Esophagus (tissue), 2 donors: ENCODE measurements around the gene GATB. TPM values are rescaled to one million over a fixed set of nuclear protein-coding genes. Genes with fewer than 3 reads are reported as not detected.

Experiments used
- H3K27ac ChIP-seq, 2 donors: one replicate each; pipeline ENCODE4 v1.5.1; 2013; ENCODE audit warnings: low read depth in 2 of 2, mild to moderate bottlenecking in 2 of 2, inconsistent platforms in 1 of 2, low read length in 1 of 2, moderate library complexity in 1 of 2
- H3K27me3 ChIP-seq, 2 donors: one replicate each; pipeline ENCODE4 v1.6.1; 2013; ENCODE audit warnings: low read length in 2 of 2, control low read depth in 1 of 2, mild to moderate bottlenecking in 1 of 2; ENCODE audit not compliant: insufficient read depth in 2 of 2, control insufficient read depth in 1 of 2
- H3K36me3 ChIP-seq, 2 donors: one replicate each; pipeline ENCODE4 v1.6.1; 2013; ENCODE audit warnings: low read length in 1 of 2; ENCODE audit not compliant: control insufficient read depth in 2 of 2, insufficient read depth in 2 of 2
- H3K4me1 ChIP-seq, 2 donors: one replicate each; pipeline ENCODE4 v1.6.1; 2013; ENCODE audit warnings: low read length in 1 of 2; ENCODE audit not compliant: control insufficient read depth in 2 of 2, insufficient read depth in 2 of 2
- H3K4me3 ChIP-seq, 2 donors: one replicate each; pipeline ENCODE4 v1.5.1; 2013; ENCODE audit warnings: low read length in 2 of 2, mild to moderate bottlenecking in 2 of 2, low read depth in 1 of 2, moderate library complexity in 1 of 2
- H3K9me3 ChIP-seq, 2 donors: one replicate each; pipeline ENCODE4 v1.6.1; 2013; ENCODE audit warnings: mild to moderate bottlenecking in 2 of 2, low read depth in 1 of 2, low read length in 1 of 2, moderate library complexity in 1 of 2; ENCODE audit not compliant: control insufficient read depth in 2 of 2, insufficient read depth in 1 of 2
- WGBS, 2 donors: extraction: QIAGEN DNeasy Blood & Tissue Kit; methylation state at CpG; one replicate each; pipeline ENCODE4 v1.1.7; 2013; 5-methylcytosine and 5-hydroxymethylcytosine counted together
- polyA plus RNA-seq, 2 donors: library from polyadenylated mRNA; stranded (reverse); fragments of 200-250 nt; gene quantifications; one replicate each; pipeline ENCODE4 v1.2.3, GENCODE V29; 2013
- donor health status: healthy with polysubstance abuse.
- donor health status: Bipolar disorder and iron deficiency.

GATB gene
- polyA plus RNA-seq, 2 donors = 18.9 to 29.4 TPM

DNA sequence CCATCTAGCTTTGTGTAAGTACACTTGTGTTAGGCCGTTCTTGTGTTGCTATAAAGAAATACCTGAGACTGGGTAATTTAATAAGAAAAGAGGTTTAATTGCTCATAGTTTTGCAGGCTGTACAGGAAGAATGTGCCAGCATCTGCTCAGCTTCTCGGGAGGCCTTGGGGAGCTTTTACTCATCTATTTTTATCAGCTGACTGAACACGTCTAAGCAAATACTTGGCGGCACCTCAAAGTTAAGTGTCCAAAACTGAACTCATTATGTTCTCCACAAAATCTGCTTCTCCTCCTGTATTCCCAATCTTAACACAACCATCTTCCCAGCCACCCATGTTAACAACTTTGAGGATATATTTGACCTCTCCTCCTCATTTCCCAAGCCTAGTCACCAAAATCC is 42.4 kb upstream of the GATB start:
- Histone ChIP-seq H3K9me3 (no peaks in the 10 kb centered on the region), H3K36me3 (peaks cover 0 to 3% of the 10 kb centered on the region in 2 donors), H3K4me3 (no peak overlapping the region), H3K27ac (no peak overlapping the region), H3K4me1 (no peaks in the 10 kb centered on the region), H3K27me3 (no peaks in the 10 kb centered on the region)
- WGBS, 2 donors = 64% methylated on average over 4 of the region's 4 CpGs

DNA sequence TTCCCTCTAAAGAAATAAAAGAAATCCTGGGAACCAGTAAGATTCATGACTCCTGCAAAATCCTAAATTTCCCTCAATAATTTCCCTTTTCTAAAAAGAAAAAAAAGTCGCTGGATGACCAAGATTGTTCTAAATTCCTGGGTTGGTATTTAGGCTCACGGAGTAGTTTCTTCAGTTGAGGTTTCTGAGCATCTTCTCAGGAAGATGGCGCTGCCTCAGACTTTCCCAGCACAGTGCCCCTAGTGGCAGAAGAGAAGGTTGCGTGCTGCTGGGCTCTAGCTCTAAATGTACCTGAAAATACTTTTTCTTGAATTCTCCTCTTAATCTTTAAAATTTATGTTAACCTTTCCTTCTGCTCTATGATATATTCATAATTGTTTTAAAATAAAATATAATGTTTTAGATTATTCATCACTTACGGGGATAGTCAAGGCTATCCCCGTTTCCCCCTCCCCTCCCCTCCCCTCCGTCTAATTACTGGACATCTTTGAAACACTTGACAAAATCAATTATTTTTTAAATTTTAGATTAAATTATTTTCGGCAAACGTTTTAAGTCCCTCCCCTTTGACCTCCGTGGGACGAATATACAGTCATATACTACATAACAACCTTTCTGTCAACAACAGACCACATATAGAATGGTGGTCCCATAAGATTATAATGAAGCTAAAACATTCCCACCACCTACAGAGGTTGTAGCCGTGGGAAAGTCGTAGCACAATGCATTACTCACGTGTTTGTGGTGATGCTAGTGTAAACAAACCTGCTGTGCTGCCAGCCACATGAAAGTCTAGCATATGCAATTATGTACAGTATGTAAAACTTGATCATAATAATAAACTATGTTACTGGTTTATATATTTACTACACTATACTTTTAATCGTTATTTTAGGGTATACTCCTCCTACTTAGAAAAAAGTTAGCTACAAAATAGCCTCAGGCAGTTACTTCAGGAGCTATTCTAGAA is 41.0 kb upstream of the GATB start:
- 66 to 72% methylated on average over 15 of the region's 15 CpGs for WGBS, 2 donors
- no peaks in the 10 kb centered on the region for H3K4me1 ChIP-seq
- H3K9me3 ChIP-seq = no peaks in the 10 kb centered on the region

DNA sequence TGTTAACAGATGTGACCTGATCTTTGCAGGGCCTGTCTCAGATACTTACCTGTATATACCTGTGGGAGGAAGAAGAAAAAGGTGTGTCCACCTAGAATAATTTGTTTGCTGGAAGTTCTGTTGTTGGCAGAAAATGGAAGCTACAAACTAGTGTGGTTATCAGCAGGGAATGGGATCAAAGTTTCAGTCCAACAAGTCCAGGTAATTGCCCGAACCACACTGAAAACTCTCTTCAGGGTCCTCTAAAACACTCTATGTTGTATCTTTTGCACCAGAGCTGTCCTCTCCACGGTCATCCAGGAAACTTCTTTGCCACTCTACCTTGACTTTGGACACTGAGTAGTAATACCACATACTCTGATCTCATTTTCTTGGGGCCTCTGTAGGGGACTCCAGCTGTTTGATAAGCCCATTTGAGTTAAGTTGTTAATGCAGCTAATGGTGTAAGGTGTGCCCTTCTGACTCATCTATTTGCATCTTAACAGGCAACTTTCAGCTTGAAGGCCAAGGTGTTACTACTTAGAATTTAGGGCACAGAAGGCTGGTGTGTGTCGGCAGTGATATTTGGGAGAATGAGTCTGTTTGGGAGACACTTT is 38.7 kb upstream of the GATB start:
- Histone ChIP-seq H3K4me1 (no peaks in the 10 kb centered on the region), H3K9me3 (no peaks in the 10 kb centered on the region), H3K27ac (no peak overlapping the region), H3K27me3 (no peaks in the 10 kb centered on the region), H3K36me3 (peaks cover 0 to 3% of the 10 kb centered on the region in 2 donors), H3K4me3 (no peak overlapping the region)
- 64 to 74% methylated on average over 3 of the region's 3 CpGs for WGBS, 2 donors

More for the DNA sequence above, 41.0 kb upstream of the GATB start:
- Histone ChIP-seq H3K27ac (no peak overlapping the region), H3K36me3 (peaks cover 0 to 3% of the 10 kb centered on the region in 2 donors), H3K27me3 (no peaks in the 10 kb centered on the region), H3K4me3 (no peak overlapping the region)

DNA sequence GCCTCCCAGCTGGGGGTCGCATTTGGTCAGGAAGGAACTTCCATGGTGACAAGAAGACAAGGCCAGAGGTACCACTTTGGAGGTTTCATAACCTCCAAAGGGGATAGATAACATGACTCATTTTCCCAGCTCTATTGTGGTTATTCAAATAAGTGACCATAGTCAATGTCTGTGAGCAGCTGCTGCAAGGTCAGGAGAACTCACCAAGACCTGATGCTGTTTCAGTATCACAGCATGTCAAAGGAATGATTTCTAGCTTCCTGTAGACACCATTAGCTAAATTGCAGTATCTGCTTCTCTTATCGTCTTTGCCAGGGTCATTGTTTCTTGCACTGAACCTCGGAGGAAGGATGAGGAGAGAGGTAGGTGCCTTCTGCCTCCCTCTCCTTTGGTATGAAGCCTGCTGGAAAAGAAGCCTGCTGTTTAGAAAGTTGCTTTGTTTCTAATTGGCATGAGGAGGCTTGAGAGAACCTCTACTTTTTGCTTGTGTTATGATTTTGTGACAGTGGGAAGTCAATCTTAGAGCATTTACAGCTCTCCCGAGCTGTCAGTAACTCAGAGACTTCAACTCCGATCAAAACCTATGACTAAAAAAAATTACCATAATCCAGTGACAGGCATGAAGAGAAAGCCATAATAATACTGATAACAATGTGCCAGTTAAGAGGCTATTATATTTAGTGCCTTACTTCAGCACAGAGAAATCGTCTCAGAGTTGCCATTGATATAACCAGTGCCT is 38.0 kb upstream of the GATB start:
- WGBS, 2 donors = 70 to 81% methylated on average over 6 of the region's 6 CpGs

DNA sequence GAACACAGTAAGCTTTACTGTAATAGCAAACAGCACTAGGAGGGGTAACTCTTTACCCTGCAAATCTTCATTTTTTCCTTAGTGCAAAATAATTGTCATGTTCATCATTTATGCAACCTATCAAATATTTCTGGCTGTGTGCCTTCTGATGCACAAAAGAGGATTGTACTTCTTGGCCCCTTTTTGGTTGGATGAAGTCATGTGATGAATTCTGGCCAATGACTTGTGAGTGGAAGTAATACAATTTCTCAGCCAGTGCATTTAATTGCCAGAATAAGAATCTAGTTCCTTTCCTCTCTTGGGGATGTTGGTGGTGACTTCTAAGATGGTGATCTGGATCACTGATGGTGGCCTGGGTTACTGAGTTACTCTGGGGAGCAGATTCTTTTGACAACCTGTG is 37.0 kb upstream of the GATB start:
- Histone ChIP-seq H3K36me3 (peaks cover 0 to 3% of the 10 kb centered on the region in 2 donors), H3K27ac (no peak overlapping the region), H3K4me1 (no peaks in the 10 kb centered on the region), H3K4me3 (no peak overlapping the region), H3K9me3 (no peaks in the 10 kb centered on the region), H3K27me3 (no peaks in the 10 kb centered on the region)

More for the DNA sequence above, 38.0 kb upstream of the GATB start:
- H3K4me1 ChIP-seq = no peaks in the 10 kb centered on the region
- H3K9me3 ChIP-seq = no peaks in the 10 kb centered on the region
- no peak overlapping the region for H3K27ac ChIP-seq
- no peak overlapping the region for H3K4me3 ChIP-seq
- peaks cover 0 to 3% of the 10 kb centered on the region in 2 donors for H3K36me3 ChIP-seq
- H3K27me3 ChIP-seq = no peaks in the 10 kb centered on the region

DNA sequence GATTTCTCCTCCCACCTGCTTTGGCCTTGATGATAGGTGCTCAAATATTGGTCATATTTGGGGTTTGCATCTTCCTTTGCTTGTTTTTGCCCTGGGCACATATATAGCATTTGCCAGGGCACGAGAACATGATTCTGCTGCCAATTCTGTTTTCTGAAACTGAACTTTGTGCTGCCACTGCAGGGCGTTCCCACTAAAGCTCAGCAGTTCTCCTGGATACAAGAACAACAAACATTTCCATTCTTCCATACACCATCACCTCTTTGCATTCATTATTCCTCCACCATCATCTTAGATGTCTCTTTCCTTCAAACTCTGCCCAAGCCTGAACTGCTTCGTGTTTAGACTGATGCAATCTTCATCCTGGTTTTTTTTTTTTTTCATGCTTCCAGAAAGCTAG is 36.3 kb upstream of the GATB start:
- H3K27me3 ChIP-seq = no peaks in the 10 kb centered on the region
- H3K9me3 ChIP-seq = no peaks in the 10 kb centered on the region
- H3K4me1 ChIP-seq = no peaks in the 10 kb centered on the region
- peaks cover 0 to 3% of the 10 kb centered on the region in 2 donors for H3K36me3 ChIP-seq
- 26 to 29% methylated on average over 3 of the region's 3 CpGs for WGBS, 2 donors
- H3K4me3 ChIP-seq = no peak overlapping the region
- no peak overlapping the region for H3K27ac ChIP-seq

DNA sequence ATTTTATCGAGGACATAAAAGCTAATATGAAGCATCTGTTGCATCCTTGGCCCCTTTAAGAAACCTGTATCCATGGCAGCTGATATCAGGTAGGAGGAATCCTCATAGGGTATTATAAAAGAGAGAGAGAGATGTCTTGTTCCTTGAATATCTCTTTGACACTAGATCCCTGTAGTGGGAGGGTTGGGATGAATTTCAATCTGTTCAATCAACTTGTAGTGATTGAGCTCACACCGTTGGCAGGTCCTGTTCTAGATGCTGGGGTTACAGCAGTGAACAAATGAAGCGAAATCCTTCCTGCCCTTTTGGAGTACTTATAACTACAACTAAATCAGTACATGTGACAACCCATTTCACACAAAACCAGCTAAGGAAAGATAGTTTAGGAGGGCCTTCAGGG is 35.3 kb upstream of the GATB start:
- H3K27ac ChIP-seq = no peak overlapping the region

DNA sequence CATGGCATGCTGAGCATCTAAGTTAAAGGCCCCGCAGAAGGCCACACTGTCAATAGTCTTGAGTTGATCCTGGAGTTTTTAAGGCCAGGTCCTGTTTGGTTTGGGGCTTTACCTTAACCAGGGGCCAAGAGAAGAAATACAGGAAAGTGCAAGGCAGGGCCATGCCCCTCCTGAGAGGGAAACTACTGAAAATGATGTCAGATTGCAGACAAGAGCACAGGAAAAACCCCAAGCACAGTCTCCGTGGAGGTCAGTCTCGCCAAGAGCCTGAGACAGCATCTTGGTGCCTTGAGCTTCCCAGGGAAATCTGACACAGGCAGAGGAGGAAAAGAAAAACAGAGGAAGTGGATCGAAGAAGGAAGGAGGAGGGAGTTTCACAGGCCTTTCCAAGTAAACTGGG is 32.2 kb upstream of the GATB start:
- Histone ChIP-seq H3K27ac (no peak overlapping the region), H3K36me3 (no peaks in the 10 kb centered on the region), H3K27me3 (no peaks in the 10 kb centered on the region), H3K9me3 (no peaks in the 10 kb centered on the region), H3K4me3 (no peak overlapping the region), H3K4me1 (no peaks in the 10 kb centered on the region)
- WGBS, 2 donors = 74 to 81% methylated on average over 4 of the region's 4 CpGs

More for the DNA sequence above, 35.3 kb upstream of the GATB start:
- Histone ChIP-seq H3K36me3 (no peaks in the 10 kb centered on the region), H3K9me3 (no peaks in the 10 kb centered on the region), H3K27me3 (no peaks in the 10 kb centered on the region), H3K4me1 (no peaks in the 10 kb centered on the region), H3K4me3 (no peak overlapping the region)
- WGBS, 2 donors = 88 to 90% methylated on average over 3 of the region's 3 CpGs

DNA sequence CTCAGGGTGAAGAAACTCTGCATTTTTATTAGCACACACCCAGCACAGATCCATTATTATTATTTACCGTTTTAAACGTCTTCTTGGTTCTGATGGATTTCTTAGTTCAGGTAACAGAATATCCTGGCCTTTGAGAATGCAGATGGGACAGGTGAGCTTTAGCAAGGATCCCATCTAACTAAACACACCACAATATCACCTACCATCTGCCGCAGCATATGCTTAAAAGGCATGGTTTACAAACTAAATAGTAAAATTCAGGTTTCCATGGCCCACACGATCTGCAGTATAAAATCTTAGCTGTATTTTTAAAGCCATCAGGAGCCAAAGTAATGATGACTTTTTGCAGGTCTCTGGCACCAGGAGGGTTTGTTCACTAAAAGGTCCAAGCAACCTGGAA is 31.7 kb upstream of the GATB start:
- Histone ChIP-seq H3K27ac (no peak overlapping the region), H3K27me3 (no peaks in the 10 kb centered on the region), H3K4me3 (no peak overlapping the region), H3K4me1 (no peaks in the 10 kb centered on the region), H3K9me3 (no peaks in the 10 kb centered on the region), H3K36me3 (no peaks in the 10 kb centered on the region)
- 86 to 91% methylated on average over 4 of the region's 4 CpGs for WGBS, 2 donors
